SK-N-SH (cell line): ENCODE data around the gene RAB3D. TPM values are rescaled to one million over a fixed set of nuclear protein-coding genes. Genes with fewer than 3 reads are reported as not detected.

ENCODE experiments used
- CTCF ChIA-PET: fragments of 300-600, 350-600 bp; formaldehyde crosslinking; extraction: SDS; loops from one replicate; lab custom pipeline; 2021; lab: Yijun Ruan, JAX
- POLR2A ChIA-PET: fragments of 350-600 bp; sonication (Branson Sonifier 250); formaldehyde crosslinking; extraction: SDS; loops from one replicate; lab custom pipeline; 2020; ENCODE audit warnings: antibody characterized with exemption, inconsistent platforms; lab: Yijun Ruan, JAX
- DNase-seq: peaks from one replicate; pipeline ENCODE4 v3.0.0; 2012
- H2AFZ ChIP-seq: fragments of 200-600 bp; sonication (generic); 2 replicates; pipeline ENCODE4 v1.8.1; 2016; ENCODE audit warnings: antibody characterized with exemption, mild to moderate bottlenecking, low read depth
- H3F3A ChIP-seq: fragments of 200-600 bp; sonication (generic); replicated peaks from 2 replicates; pipeline ENCODE3; 2016; ENCODE audit warnings: antibody characterized with exemption, mild to moderate bottlenecking; ENCODE audit not compliant: insufficient read depth
- H3K27ac ChIP-seq, 2 experiments: fragments of 200-500 bp in 1 of 2; fragments of 200-600 bp in 1 of 2; sonication (Bioruptor generic) in 1 of 2; sonication (generic), shearing (Covaris generic) in 1 of 2; 2 replicates each; pipeline versions ENCODE4 v1.5.1 to v1.6.1; 2014 to 2016; ENCODE audit warnings: low read depth in 2 of 2, inconsistent platforms in 1 of 2, low read length in 1 of 2, mild to moderate bottlenecking in 1 of 2, mixed read lengths in 1 of 2
- H3K27me3 ChIP-seq: fragments of 200-600 bp; sonication (generic), shearing (Covaris generic); 2 replicates; pipeline ENCODE4 v1.6.1; 2016; ENCODE audit warnings: mixed run types; ENCODE audit not compliant: insufficient read depth
- H3K36me3 ChIP-seq, 2 experiments: fragments of 200-500 bp in 1 of 2; fragments of 200-600 bp in 1 of 2; sonication (Bioruptor generic) in 1 of 2; sonication (generic) in 1 of 2; replicated peaks in 1 of 2; 2 replicates each; pipeline versions ENCODE3 to v1.5.1; 2014 to 2016; ENCODE audit warnings: low read length in 1 of 2, mild to moderate bottlenecking in 1 of 2; ENCODE audit not compliant: insufficient read depth in 2 of 2, control insufficient read depth in 1 of 2
- H3K4me1 ChIP-seq, 2 experiments: fragments of 200-500 bp in 1 of 2; fragments of 200-600 bp in 1 of 2; sonication (Bioruptor generic) in 1 of 2; sonication (generic), shearing (Covaris generic) in 1 of 2; 2 replicates each; pipeline versions ENCODE4 v1.5.1 to v1.6.1; 2014 to 2016; ENCODE audit warnings: low read depth in 1 of 2, low read length in 1 of 2, mixed run types in 1 of 2; ENCODE audit not compliant: insufficient read depth in 2 of 2, control insufficient read depth in 1 of 2
- H3K4me2 ChIP-seq: fragments of 200-600 bp; sonication (generic), shearing (Covaris generic); 2 replicates; pipeline ENCODE4 v1.6.1; 2017; ENCODE audit warnings: mixed run types
- H3K4me3 ChIP-seq, 2 experiments: fragments of 200-500 bp in 1 of 2; fragments of 200-600 bp in 1 of 2; sonication (Bioruptor generic) in 1 of 2; sonication (generic), shearing (Covaris generic) in 1 of 2; 2 replicates each; pipeline versions ENCODE4 v1.5.1 to v1.8.1; 2014 to 2016; ENCODE audit warnings: low read depth in 2 of 2, inconsistent platforms in 1 of 2, low read length in 1 of 2, mild to moderate bottlenecking in 1 of 2, mixed read lengths in 1 of 2, moderate library complexity in 1 of 2
- H3K79me2 ChIP-seq: fragments of 200-600 bp; sonication (generic); 2 replicates; pipeline ENCODE4 v1.8.1; 2017; ENCODE audit warnings: mild to moderate bottlenecking; ENCODE audit not compliant: insufficient read depth
- H3K9ac ChIP-seq: fragments of 200-600 bp; sonication (generic); 2 replicates; pipeline ENCODE4 v1.6.1; 2017; ENCODE audit warnings: mixed run types
- H3K9me2 ChIP-seq: fragments of 200-600 bp; sonication (generic); 2 replicates; pipeline ENCODE4 v1.6.1; 2017; ENCODE audit warnings: mixed run types
- H3K9me3 ChIP-seq: fragments of 200-600 bp; sonication (generic); 2 replicates; pipeline ENCODE4 v1.6.1; 2017; ENCODE audit warnings: mixed run types, mild to moderate bottlenecking, moderate library complexity
- H4K20me1 ChIP-seq: fragments of 200-600 bp; sonication (generic); 2 replicates; pipeline ENCODE4 v1.6.1; 2017; ENCODE audit warnings: mild to moderate bottlenecking, mixed run types; ENCODE audit not compliant: insufficient read depth
- CHD2 ChIP-seq: fragments of 150-350 bp; IDR thresholded peaks from 2 replicates; pipeline ENCODE4 v1.6.1; 2018; ENCODE audit warnings: low read length; ENCODE audit not compliant: partially characterized antibody
- EP300 ChIP-seq, 2 experiments: IDR thresholded peaks; 2 replicates each; pipeline versions ENCODE4 v1.4.0 to v1.6.1; 2012; ENCODE audit warnings: borderline replicate concordance in 1 of 2, low read depth in 1 of 2, low read length in 1 of 2
- RCOR1 ChIP-seq: fragments of 150-350 bp; IDR thresholded peaks from 2 replicates; pipeline ENCODE4 v1.6.1; 2017; ENCODE audit warnings: antibody characterized with exemption, low read length
- REST ChIP-seq: IDR thresholded peaks from 2 replicates; pipeline ENCODE4 v1.6.1; 2012; ENCODE audit warnings: mild to moderate bottlenecking, low read depth, low read length, moderate library complexity
- RFX5 ChIP-seq: IDR thresholded peaks from 2 replicates; pipeline ENCODE4 v1.6.1; 2012; ENCODE audit warnings: mild to moderate bottlenecking, improper control_type of control experiment, low read length
- WGBS: methylation state at CpG from one replicate; pipeline ENCODE4 v1.1.6; 2017; ENCODE audit warnings: low lambda C conversion rate; 5-methylcytosine and 5-hydroxymethylcytosine counted together
- polyA plus RNA-seq, 3 experiments: library from polyadenylated mRNA; depleted of rRNA; stranded (reverse); fragments of >200 nt; gene quantifications; 2 replicates each; pipeline ENCODE4 v1.2.3, GENCODE V29; 2012

The RAB3D gene
- polyA plus RNA-seq, 1 of the 3 experiments (the other 2 are of a cell fraction), result 27.0 TPM

- no peaks in the 10 kb centered on the region for H3K9me2 ChIP-seq
- H3K36me3 ChIP-seq, result peaks cover 0 to 12% of the 10 kb centered on the region in 2 experiments
- no peaks in the 10 kb centered on the region for H3K79me2 ChIP-seq
- 93% methylated on average over 42 of the region's 43 CpGs for WGBS
- peak; percentile 50; the same call in 1 of the 2 replicates for TF ChIP-seq REST
- TF ChIP-seq RFX5, result no peak
- H3K27me3 ChIP-seq, result no peaks in the 10 kb centered on the region
- no peaks in the 10 kb centered on the region for H4K20me1 ChIP-seq
- CTCF ChIA-PET, result interaction anchor here (0.7 to 1.4 kb wide), 5 partner anchors 10 to 67 kb away, joined by 3 to 5 read pairs (median 3); partner anchors contain the start of gene SWSAP1
- POLR2A ChIA-PET, result no interaction called here
- DNase-seq, result peak; percentile 74
- H3K4me1 ChIP-seq, result peaks cover 0 to 8% of the 10 kb centered on the region in 2 experiments; a peak in 1 of 4 replicates
- H3F3A ChIP-seq, result no peaks in the 10 kb centered on the region
- no peak overlapping the region for H2AFZ ChIP-seq
- H3K27ac ChIP-seq, result no peak overlapping the region
- H3K9ac ChIP-seq, result no peak overlapping the region
- H3K4me2 ChIP-seq, result no peak overlapping the region
- H3K4me3 ChIP-seq, result no peak overlapping the region
- H3K9me3 ChIP-seq, result no peaks in the 10 kb centered on the region
Observed at GRCh38 chr19:11361037-11361770, 21.7 kb upstream of the RAB3D start.

GRCh38 chr19:11359421-11359820 is 20.0 kb upstream of the RAB3D start:
- TF ChIP-seq EP300 (IDR thresholded peaks at IDR 0.05; ENCODE audit: borderline replicate concordance in 1 of 2, low read depth in 1 of 2, low read length in 1 of 2), result no peak
- no peak for TF ChIP-seq CHD2
- TF ChIP-seq RCOR1, result no peak
- TF ChIP-seq, all 33 proteins: peak for 0
- no peak overlapping the region for H3K27ac ChIP-seq
- no peak overlapping the region for H3K4me2 ChIP-seq
- peaks cover 0 to 9% of the 10 kb centered on the region in 2 experiments for H3K36me3 ChIP-seq
- H3K9ac ChIP-seq, result no peak overlapping the region
- ChIA-PET CTCF (interaction anchor here (1.7 kb wide), 1 partner anchor 22 kb away, joined by 5 read pairs; no protein-coding TSS in a partner anchor), POLR2A (no interaction called here)
- H3F3A ChIP-seq, result no peaks in the 10 kb centered on the region
- no peak overlapping the region for H2AFZ ChIP-seq
- no peaks in the 10 kb centered on the region for H4K20me1 ChIP-seq
- no peaks in the 10 kb centered on the region for H3K9me3 ChIP-seq
- peaks cover 5% of the 10 kb centered on the region for H3K79me2 ChIP-seq
- peaks cover 0 to 18% of the 10 kb centered on the region in 2 experiments; a peak in 1 of 4 replicates for H3K4me1 ChIP-seq
- H3K4me3 ChIP-seq, result no peak overlapping the region
- WGBS, result 92% methylated on average over 8 of the region's 11 CpGs
- no peak for DNase-seq
- no peaks in the 10 kb centered on the region for H3K9me2 ChIP-seq
- no peaks in the 10 kb centered on the region for H3K27me3 ChIP-seq
